NB4 (cell line): ENCODE results near the gene MFAP5.

Experiments used
- CTCF ChIP-seq: IDR thresholded peaks from one replicate; pipeline ENCODE4 v1.5.1; 2012; ENCODE audit warnings: low read depth, low read length
- MAX ChIP-seq: IDR thresholded peaks from 2 replicates; pipeline ENCODE4 v1.6.1; 2011; ENCODE audit warnings: low read depth, low read length
- MYC ChIP-seq: IDR thresholded peaks from 2 replicates; pipeline ENCODE4 v1.6.1; 2011; ENCODE audit warnings: low read depth, low read length
- POLR2A ChIP-seq: IDR thresholded peaks from 2 replicates; pipeline ENCODE4 v1.6.1; 2011; ENCODE audit warnings: mild to moderate bottlenecking; ENCODE audit not compliant: insufficient read length; ENCODE audit errors: extremely low read depth

- TF ChIP-seq CTCF (no peak), POLR2A (no peak), MAX (no peak), MYC (no peak)
Measured at GRCh38 chr12:8596561-8596960, 66.1 kb downstream of the MFAP5 start.
